GM18511 (cell line): ENCODE data around the gene SLC11A1.

Experiments
- ATAC-seq: cut with Tn5 transposase; IDR thresholded peaks from one replicate; pipeline ENCODE4 v1.9.1; 2021; ENCODE audit warnings: mild to moderate bottlenecking, moderate library complexity; ENCODE audit not compliant: unreplicated experiment

The SLC11A1 gene, protein sequence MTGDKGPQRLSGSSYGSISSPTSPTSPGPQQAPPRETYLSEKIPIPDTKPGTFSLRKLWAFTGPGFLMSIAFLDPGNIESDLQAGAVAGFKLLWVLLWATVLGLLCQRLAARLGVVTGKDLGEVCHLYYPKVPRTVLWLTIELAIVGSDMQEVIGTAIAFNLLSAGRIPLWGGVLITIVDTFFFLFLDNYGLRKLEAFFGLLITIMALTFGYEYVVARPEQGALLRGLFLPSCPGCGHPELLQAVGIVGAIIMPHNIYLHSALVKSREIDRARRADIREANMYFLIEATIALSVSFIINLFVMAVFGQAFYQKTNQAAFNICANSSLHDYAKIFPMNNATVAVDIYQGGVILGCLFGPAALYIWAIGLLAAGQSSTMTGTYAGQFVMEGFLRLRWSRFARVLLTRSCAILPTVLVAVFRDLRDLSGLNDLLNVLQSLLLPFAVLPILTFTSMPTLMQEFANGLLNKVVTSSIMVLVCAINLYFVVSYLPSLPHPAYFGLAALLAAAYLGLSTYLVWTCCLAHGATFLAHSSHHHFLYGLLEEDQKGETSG

GRCh38 chr2:218381916-218382366 lies at the start of gene SLC11A1:
Gene SLC11A1, plus strand, starts transcription at chr2:218382273. Its CDS starts 96 bp downstream, at chr2:218382369.
- ATAC-seq: no peak

DNA sequence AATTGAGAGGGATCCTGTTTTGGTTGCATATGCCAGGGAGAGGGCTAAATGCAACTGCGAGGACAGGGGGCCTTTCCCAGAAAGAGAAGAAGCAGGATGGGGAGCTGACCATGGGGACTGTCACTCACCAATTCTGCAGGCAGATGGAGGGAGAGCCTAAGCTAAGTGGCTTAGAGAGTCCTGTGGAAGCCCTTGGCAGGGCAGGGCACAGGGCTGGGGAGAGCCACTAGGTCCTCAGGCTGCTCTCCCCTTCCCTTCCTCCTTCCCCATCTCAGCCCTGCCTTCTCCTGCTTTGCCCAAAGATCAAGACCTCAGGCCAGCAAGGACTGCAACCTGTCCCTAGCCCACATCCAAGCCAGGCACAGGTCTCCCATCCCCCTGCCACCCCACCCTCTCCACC lies 49.8 kb upstream of the SLC11A1 start:
- no peak for ATAC-seq

- ATAC-seq: no peak
Observed at GRCh38 chr2:218332920-218333645, 49.0 kb upstream of the SLC11A1 start.

- no peak for ATAC-seq
Observed at GRCh38 chr2:218334531-218334930, 47.5 kb upstream of the SLC11A1 start.

- ATAC-seq: no peak
Observed at GRCh38 chr2:218340656-218341055, 41.4 kb upstream of the SLC11A1 start.

- ATAC-seq: no peak
Observed at GRCh38 chr2:218341381-218341780, 40.7 kb upstream of the SLC11A1 start.

DNA sequence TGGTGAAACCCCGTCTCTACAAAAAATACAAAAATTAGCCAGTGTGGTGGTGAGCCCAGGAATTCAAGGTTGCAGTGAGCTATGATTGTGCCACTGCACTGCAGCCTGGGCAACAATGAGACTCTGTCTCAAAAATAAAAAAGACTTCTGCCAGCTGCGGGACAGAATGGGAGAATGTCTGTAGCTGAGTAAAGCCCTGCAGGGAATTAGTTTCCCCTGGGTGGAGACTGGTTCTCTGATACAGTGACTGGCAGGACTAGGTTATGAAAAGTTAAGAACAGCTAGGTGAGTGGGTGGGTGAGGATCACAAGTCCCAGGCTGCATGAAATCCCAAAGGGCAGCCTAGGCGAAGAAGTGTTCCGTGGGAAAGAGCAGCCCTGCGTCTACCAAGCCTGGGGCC lies 39.2 kb upstream of the SLC11A1 start:
- ATAC-seq: no peak

- ATAC-seq: no peak
Observed at GRCh38 chr2:218343591-218343990, 38.5 kb upstream of the SLC11A1 start.

- ATAC-seq: no peak
Observed at GRCh38 chr2:218344090-218344754, 37.9 kb upstream of the SLC11A1 start.

DNA sequence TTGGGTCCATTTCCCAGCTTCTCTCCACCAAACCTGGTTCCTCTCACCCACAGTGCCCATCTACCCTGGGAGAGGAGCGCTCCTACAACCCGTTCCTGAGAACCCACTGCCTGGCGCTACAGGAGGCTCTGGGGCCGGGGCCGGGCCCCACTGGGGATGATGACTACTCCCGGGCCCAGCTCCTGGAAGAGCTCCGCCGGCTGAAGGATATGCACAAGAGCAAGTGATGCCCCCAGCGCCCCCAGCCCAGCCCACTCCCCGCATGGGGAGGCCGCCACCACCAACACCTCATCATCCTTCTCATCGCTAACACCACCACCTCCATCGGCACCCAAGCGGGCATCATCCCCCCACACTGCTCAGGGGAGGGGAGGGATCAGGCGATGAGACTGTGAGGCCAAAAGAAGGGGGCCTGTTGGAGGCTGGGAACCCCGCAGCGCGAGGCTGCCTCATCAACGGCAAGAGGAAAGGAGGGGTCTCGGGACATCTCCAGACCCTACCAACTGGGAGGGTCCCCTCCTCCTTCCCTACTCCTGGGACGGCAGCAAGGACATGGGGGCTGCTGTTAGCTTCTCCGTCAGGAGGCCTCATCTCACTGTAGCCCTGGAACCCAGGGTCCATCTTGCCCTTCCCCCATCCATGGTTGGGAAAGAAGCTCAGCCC lies 37.2 kb upstream of the SLC11A1 start:
- ATAC-seq: no peak

- no peak for ATAC-seq
Observed at GRCh38 chr2:218345491-218346236, 36.4 kb upstream of the SLC11A1 start.

DNA sequence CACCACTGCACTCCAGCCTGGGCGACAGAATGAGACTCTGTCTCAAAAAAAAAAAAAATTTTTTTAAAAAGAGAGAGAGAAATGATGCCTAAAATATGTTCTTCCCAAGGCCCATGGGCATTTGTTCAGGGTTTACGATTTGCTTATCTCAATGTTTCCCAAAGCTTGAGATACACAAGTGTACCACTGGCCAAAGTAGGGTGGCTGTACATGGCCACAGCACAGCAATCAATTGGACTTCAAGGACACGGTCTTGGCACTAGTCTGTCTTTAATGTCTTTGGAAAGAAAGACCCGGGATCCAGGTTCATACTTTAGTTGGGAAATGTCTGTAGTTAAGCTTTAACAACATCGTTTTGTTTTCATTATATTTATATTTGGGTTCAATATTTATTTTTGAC lies 34.9 kb upstream of the SLC11A1 start:
- no peak for ATAC-seq

DNA sequence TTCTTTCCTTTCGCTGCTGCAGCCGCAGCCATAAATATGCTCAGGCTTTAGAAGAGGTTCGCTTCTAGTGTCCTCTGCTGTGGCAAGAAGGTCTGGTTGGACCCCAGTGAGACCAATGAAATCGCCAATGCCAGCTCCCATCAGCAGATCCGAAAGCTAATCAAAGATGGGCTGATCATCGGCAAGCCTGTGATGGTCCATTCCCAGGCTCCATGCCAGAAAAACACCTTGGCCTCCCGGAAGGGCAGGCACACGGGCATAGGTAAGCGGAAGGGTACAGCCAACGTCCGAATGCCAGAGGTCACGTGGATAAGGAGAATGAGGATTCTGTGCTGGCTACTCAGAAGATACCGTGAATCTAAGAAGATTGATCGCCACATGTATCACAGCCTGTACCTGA lies 28.0 kb upstream of the SLC11A1 start:
- ATAC-seq: no peak

- ATAC-seq: no peak
Observed at GRCh38 chr2:218354850-218355443, 27.1 kb upstream of the SLC11A1 start.

DNA sequence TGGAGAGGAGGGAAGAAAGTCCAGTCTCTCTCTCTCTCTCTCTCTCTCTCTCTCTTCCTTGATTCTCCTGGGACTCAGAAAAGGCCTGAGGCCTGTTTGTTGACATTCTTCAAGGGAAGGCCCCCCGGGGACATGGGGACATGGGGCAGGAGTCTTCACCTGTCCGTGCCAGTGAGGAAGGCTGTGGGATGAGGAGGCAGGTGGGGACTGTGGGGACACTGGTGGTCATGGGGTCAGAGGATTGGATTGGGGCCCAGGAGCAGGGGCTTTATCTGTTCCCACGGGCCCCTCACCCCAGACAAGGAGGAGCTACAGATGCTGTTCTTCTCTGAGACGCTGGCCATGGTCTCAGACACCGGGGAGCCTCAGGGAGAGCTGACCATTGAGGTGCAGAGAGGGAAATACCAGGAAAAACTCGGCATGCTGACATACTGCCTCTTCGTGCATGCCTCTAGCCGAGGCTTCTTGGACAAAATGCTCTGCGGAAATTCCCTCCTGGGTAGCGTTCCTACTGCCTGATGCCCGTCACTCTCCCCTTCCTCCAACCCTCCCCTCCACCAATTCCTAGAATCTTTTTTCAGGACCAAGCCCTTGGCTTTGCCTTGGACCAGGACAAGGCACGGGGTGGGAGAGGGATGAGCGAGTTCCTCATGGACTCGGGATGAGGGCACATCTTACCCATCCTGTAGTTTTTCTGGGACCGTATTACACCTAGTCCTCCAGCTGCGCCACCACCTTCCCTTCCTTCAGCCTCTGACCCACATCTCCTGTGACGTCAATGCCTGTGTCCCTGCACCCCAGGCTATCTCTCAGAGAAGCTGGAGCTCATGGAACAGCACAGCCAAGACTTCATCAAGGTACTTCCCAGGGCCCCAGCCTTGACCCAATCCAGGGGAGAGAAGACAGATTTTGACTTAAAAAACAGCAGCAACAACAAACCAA lies 24.6 kb upstream of the SLC11A1 start:
- no peak for ATAC-seq

DNA sequence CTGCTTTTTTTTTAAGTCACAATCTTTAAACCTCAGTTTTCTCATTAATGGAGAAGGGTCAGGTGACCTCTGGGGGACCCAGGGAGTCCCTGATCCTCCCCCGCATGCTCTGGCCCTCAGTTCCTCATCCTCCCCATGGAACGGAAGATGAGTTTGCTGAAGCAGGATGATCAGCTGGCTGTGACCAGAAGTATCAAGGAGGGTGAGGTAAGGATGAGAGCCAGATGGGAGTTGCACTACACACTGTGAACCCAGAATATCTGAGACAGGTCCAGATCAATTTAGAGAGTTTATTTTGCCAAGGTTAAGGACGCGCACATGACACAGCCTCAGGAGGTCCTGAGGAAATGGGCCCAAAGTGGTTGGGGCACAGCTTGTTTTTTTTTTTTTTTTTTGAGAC lies 21.6 kb upstream of the SLC11A1 start:
- no peak for ATAC-seq

GRCh38 chr2:218362606-218363005 lies 19.5 kb upstream of the SLC11A1 start:
- ATAC-seq: no peak

GRCh38 chr2:218363736-218364135 lies 18.3 kb upstream of the SLC11A1 start:
- ATAC-seq: no peak

- ATAC-seq: no peak
Observed at GRCh38 chr2:218364196-218364595, 17.9 kb upstream of the SLC11A1 start.
